ENCODE results near the gene SORT1.

DNA sequence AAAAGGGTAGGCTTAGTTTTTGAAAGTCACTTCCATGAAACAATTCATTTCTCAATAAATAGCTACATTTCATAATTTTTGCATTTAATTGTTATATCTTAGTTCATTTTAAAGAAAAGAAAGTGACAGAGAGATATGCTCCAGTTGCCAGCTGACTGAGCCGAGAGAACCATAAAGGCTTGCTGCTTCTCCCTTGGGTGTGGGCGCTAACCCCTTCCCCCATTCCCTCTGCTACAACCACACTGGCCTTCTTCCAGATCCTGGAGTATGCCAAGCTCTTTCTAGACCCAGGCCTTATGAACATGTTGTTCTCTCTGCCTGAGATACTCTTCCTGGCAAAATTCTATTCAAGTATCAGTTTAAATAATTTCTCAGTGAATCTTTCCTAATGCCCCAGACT is 12.3 kb downstream of the SORT1 start:
- peak; percentile 77 for TF ChIP-seq POLR2AphosphoS5 (IDR thresholded peaks at IDR 0.05)
- TF ChIP-seq, protein P1, sequence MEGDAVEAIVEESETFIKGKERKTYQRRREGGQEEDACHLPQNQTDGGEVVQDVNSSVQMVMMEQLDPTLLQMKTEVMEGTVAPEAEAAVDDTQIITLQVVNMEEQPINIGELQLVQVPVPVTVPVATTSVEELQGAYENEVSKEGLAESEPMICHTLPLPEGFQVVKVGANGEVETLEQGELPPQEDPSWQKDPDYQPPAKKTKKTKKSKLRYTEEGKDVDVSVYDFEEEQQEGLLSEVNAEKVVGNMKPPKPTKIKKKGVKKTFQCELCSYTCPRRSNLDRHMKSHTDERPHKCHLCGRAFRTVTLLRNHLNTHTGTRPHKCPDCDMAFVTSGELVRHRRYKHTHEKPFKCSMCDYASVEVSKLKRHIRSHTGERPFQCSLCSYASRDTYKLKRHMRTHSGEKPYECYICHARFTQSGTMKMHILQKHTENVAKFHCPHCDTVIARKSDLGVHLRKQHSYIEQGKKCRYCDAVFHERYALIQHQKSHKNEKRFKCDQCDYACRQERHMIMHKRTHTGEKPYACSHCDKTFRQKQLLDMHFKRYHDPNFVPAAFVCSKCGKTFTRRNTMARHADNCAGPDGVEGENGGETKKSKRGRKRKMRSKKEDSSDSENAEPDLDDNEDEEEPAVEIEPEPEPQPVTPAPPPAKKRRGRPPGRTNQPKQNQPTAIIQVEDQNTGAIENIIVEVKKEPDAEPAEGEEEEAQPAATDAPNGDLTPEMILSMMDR (IDR thresholded peaks at IDR 0.05), result no peak
- TF ChIP-seq EP300 (IDR thresholded peaks at IDR 0.05), result no peak
